Endodermal cell (in vitro differentiated cells): Measurements from ENCODE around the gene MIB1. TPM values are rescaled to one million over a fixed set of nuclear protein-coding genes. Genes with fewer than 3 reads are reported as not detected.

Experiments
- DNase-seq: peaks from one replicate; pipeline ENCODE4 v3.0.0-alpha.2; 2017
- H3K27ac ChIP-seq: 2 replicates; pipeline ENCODE4 v1.5.1; 2013; ENCODE audit warnings: mild to moderate bottlenecking, low read depth, low read length, moderate library complexity
- H3K27me3 ChIP-seq: 2 replicates; pipeline ENCODE4 v1.6.1; 2013; ENCODE audit warnings: mild to moderate bottlenecking, low read length, moderate library complexity; ENCODE audit not compliant: insufficient read depth, control insufficient read depth, poor library complexity, severe bottlenecking
- H3K36me3 ChIP-seq: 2 replicates; pipeline ENCODE4 v1.7.0; 2013; ENCODE audit warnings: mild to moderate bottlenecking, low read length, moderate library complexity; ENCODE audit not compliant: control insufficient read depth, insufficient read depth
- H3K4me1 ChIP-seq: one replicate; pipeline ENCODE4 v1.7.0; 2013; ENCODE audit warnings: low read length; ENCODE audit not compliant: control insufficient read depth, insufficient read depth
- H3K4me3 ChIP-seq: 2 replicates; pipeline ENCODE4 v1.5.1; 2013; ENCODE audit warnings: mild to moderate bottlenecking, low read length, moderate library complexity
- H3K9ac ChIP-seq: 2 replicates; pipeline ENCODE4 v1.6.1; 2013; ENCODE audit warnings: mild to moderate bottlenecking, low read length, moderate library complexity; ENCODE audit not compliant: poor library complexity, severe bottlenecking; ENCODE audit errors: extremely low read depth
- H3K9me3 ChIP-seq: 2 replicates; pipeline ENCODE4 v1.6.1; 2013; ENCODE audit warnings: mild to moderate bottlenecking, low read length, moderate library complexity; ENCODE audit not compliant: control insufficient read depth
- H3K27ac Mint-ChIP-seq: 2 replicates; pipeline ENCODE4 v1.8.0; 2020; ENCODE audit warnings: mixed read lengths
- H3K27me3 Mint-ChIP-seq: 2 replicates; pipeline ENCODE4 v1.8.0; 2021; ENCODE audit warnings: mild to moderate bottlenecking, mixed read lengths; ENCODE audit not compliant: insufficient read depth
- H3K36me3 Mint-ChIP-seq: 2 replicates; pipeline ENCODE4 v1.8.0; 2020; ENCODE audit warnings: low read depth, mixed read lengths
- H3K4me1 Mint-ChIP-seq: 2 replicates; pipeline ENCODE4 v1.8.0; 2020; ENCODE audit warnings: mixed read lengths
- H3K4me3 Mint-ChIP-seq: 2 replicates; pipeline ENCODE4 v1.8.0; 2020; ENCODE audit warnings: mild to moderate bottlenecking, moderate library complexity, mixed read lengths
- H3K9me3 Mint-ChIP-seq: 2 replicates; pipeline ENCODE4 v1.8.0; 2020; ENCODE audit warnings: mild to moderate bottlenecking, mixed read lengths
- CTCF ChIP-seq: fragments of 200-600 bp; sonication (generic); conservative IDR thresholded peaks from 2 replicates; pipeline ENCODE4 v1.5.0; 2021; ENCODE audit warnings: antibody characterized with exemption, mild to moderate bottlenecking
- WGBS, 2 experiments: methylation state at CpG; one replicate each; pipeline versions ENCODE4 v1.1.5 to v1.1.7; 2013; ENCODE audit warnings: missing lambda C conversion rate in 2 of 2, mixed read lengths in 1 of 2; ENCODE audit not compliant: insufficient coverage in 1 of 2, insufficient read length in 1 of 2; 5-methylcytosine and 5-hydroxymethylcytosine counted together
- total RNA-seq, 2 donors: library from RNA; stranded (reverse); fragmentation: NEBNext Ultra II Directional in 1 of 2; extraction: Animal tissue kit (Norgen Biotek cat#: 25700) in 1 of 2; gene quantifications; 2 replicates in 1 of 2; 3 replicates in 1 of 2; pipeline ENCODE4 v1.2.1, GENCODE V29; 2021

The MIB1 gene
- total RNA-seq, 2 donors from 2014 or later: 66.4 to 75.0 TPM

GRCh38 chr18:21815101-21815500 is 74.5 kb downstream of the MIB1 start:
- no peaks in the 10 kb centered on the region for H3K4me1 Mint-ChIP-seq
- WGBS, 2 experiments: 83 to 96% methylated on average over 2 of the region's 2 CpGs

GRCh38 chr18:21820033-21820810 is 79.6 kb downstream of the MIB1 start:
- WGBS, 2 experiments: 92 to 100% methylated on average over 1 to 2 of the region's 2 CpGs
- Histone ChIP-seq H3K4me1 (no peaks in the 10 kb centered on the region), H3K27me3 (no peaks in the 10 kb centered on the region), H3K9ac (no peak overlapping the region), H3K27ac (no peak overlapping the region), H3K9me3 (no peaks in the 10 kb centered on the region), H3K36me3 (peaks cover 82% of the 10 kb centered on the region), H3K4me3 (no peak overlapping the region)
- H3K4me1 Mint-ChIP-seq: no peaks in the 10 kb centered on the region
- peaks cover 58% of the 10 kb centered on the region for H3K36me3 Mint-ChIP-seq
- H3K4me3 Mint-ChIP-seq: no peak overlapping the region
- no peaks in the 10 kb centered on the region for H3K27me3 Mint-ChIP-seq
- peak; percentile 82 for TF ChIP-seq CTCF
- no peak for DNase-seq
- H3K27ac Mint-ChIP-seq: no peak overlapping the region
- H3K9me3 Mint-ChIP-seq: no peaks in the 10 kb centered on the region

More at GRCh38 chr18:21815101-21815500, 74.5 kb downstream of the MIB1 start:
- H3K27me3 Mint-ChIP-seq: no peaks in the 10 kb centered on the region
- Histone ChIP-seq H3K9ac (no peak overlapping the region), H3K4me1 (no peaks in the 10 kb centered on the region), H3K9me3 (peaks cover 5% of the 10 kb centered on the region), H3K36me3 (peaks cover 84% of the 10 kb centered on the region), H3K27me3 (no peaks in the 10 kb centered on the region), H3K4me3 (no peak overlapping the region), H3K27ac (no peak overlapping the region)
- H3K4me3 Mint-ChIP-seq: no peak overlapping the region
- no peak for DNase-seq
- no peak for TF ChIP-seq CTCF
- H3K27ac Mint-ChIP-seq: no peak overlapping the region
- peaks cover 4% of the 10 kb centered on the region for H3K9me3 Mint-ChIP-seq
- H3K36me3 Mint-ChIP-seq: peaks cover 60% of the 10 kb centered on the region

- Mint-ChIP-seq H3K9me3 (no peaks in the 10 kb centered on the region), H3K36me3 (peaks cover 52% of the 10 kb centered on the region), H3K4me1 (no peaks in the 10 kb centered on the region), H3K27ac (no peak overlapping the region), H3K4me3 (no peak overlapping the region), H3K27me3 (no peaks in the 10 kb centered on the region)
- no peaks in the 10 kb centered on the region for H3K9me3 ChIP-seq
- H3K9ac ChIP-seq: no peak overlapping the region
- no peak overlapping the region for H3K27ac ChIP-seq
- H3K4me1 ChIP-seq: no peaks in the 10 kb centered on the region
- 94% methylated on average over 1 of the region's 1 CpG; no CpG with 5 or more reads in 1 of the 2 experiments for WGBS, 2 experiments
- DNase-seq: no peak
- no peak overlapping the region for H3K4me3 ChIP-seq
- H3K27me3 ChIP-seq: no peaks in the 10 kb centered on the region
- no peak for TF ChIP-seq CTCF
- peaks cover 81% of the 10 kb centered on the region for H3K36me3 ChIP-seq
Measured at GRCh38 chr18:21820811-21821143, 80.2 kb downstream of the MIB1 start.
